GM12872 (cell line): Measurements from ENCODE around the gene ZNF785.

Experiments
- CTCF ChIP-seq: IDR thresholded peaks from 3 replicates; pipeline ENCODE4 v1.5.1; 2011; ENCODE audit warnings: low read depth, mild to moderate bottlenecking, low read length, moderate library complexity; ENCODE audit not compliant: insufficient read depth

ZNF785 gene

GRCh38 chr16:30535106-30535776 lies 50.3 kb downstream of the ZNF785 start:
- no peak for TF ChIP-seq CTCF

GRCh38 chr16:30534368-30535105 lies 51.0 kb downstream of the ZNF785 start, which contains the start of gene ZNF747:
Gene ZNF747, minus strand, starts transcription at chr16:30534858. Its CDS starts 179 bp downstream, at chr16:30534679.
- no peak for TF ChIP-seq CTCF

GRCh38 chr16:30533748-30534367 lies 51.6 kb downstream of the ZNF785 start:
- no peak for TF ChIP-seq CTCF

GRCh38 chr16:30533146-30533522 lies 52.4 kb downstream of the ZNF785 start:
- TF ChIP-seq CTCF = no peak

GRCh38 chr16:30532285-30533145 lies 53.0 kb downstream of the ZNF785 start:
- no peak for TF ChIP-seq CTCF
